ENCODE results near the gene SOX6. TPM values are rescaled to one million over a fixed set of nuclear protein-coding genes. Genes with fewer than 3 reads are reported as not detected.

Gene SOX6
- total RNA-seq, 4 donors from 2014 or later: 1.7 to 3.6 (median 3.2) TPM

DNA sequence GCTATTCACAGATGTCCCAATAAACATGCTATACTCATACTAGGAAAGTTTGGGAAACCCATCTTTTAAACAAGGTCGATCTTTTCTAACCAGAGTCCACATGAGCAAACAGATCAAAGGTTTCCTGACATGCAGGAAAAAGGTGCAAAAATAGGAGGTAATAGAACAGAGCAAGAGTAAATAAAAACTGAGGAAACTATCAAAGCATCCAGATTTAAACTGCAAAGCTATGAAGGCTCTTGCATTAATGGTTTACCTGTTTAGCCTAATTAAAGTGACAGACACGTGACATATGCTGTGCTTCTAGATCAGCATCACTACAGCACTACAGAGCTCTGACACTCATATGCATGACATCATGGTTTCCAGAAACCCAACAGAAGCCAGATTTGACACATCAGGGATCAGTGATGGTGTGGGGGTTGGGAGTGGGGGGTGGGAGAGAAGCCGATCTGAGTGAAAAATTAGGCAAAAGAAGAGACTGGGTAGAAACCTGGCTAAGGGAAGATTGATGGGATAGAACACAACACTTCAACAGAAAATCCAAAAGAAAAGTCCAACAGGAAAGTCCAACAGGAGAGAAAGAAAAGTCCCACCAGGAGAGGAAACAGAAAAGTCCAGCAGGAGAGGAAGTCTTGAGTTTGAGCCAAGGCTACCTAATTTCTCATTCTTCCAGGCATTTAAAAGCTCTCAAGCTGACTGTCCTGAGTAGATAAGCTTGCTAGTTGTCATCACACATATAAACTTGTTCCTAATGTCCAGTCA lies 262.3 kb downstream of the SOX6 start:
- Histone ChIP-seq H3K4me3 (no peak overlapping the region), H3K9me3 (no peaks in the 10 kb centered on the region), H3K27me3 (no peaks in the 10 kb centered on the region), H3K27ac (replicated peaks in 1 of 4) (no peak overlapping the region), H3K36me3 (no peaks in the 10 kb centered on the region), H3K4me1 (no peaks in the 10 kb centered on the region)
- intact Hi-C loops (cut with DNase I): no loop called here
- no peak for TF ChIP-seq POLR2A (IDR thresholded peaks at IDR 0.05; ENCODE audit: low read depth)
- TF ChIP-seq, protein P1, sequence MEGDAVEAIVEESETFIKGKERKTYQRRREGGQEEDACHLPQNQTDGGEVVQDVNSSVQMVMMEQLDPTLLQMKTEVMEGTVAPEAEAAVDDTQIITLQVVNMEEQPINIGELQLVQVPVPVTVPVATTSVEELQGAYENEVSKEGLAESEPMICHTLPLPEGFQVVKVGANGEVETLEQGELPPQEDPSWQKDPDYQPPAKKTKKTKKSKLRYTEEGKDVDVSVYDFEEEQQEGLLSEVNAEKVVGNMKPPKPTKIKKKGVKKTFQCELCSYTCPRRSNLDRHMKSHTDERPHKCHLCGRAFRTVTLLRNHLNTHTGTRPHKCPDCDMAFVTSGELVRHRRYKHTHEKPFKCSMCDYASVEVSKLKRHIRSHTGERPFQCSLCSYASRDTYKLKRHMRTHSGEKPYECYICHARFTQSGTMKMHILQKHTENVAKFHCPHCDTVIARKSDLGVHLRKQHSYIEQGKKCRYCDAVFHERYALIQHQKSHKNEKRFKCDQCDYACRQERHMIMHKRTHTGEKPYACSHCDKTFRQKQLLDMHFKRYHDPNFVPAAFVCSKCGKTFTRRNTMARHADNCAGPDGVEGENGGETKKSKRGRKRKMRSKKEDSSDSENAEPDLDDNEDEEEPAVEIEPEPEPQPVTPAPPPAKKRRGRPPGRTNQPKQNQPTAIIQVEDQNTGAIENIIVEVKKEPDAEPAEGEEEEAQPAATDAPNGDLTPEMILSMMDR (IDR thresholded peaks at IDR 0.05): no peak
- no peak for TF ChIP-seq POLR2AphosphoS5 (IDR thresholded peaks at IDR 0.05)
- TF ChIP-seq EP300 (IDR thresholded peaks at IDR 0.05): no peak
- 77% methylated on average over 3 of the region's 3 CpGs for WGBS
- DNase-seq (ENCODE audit: extremely low spot score): no peak

DNA sequence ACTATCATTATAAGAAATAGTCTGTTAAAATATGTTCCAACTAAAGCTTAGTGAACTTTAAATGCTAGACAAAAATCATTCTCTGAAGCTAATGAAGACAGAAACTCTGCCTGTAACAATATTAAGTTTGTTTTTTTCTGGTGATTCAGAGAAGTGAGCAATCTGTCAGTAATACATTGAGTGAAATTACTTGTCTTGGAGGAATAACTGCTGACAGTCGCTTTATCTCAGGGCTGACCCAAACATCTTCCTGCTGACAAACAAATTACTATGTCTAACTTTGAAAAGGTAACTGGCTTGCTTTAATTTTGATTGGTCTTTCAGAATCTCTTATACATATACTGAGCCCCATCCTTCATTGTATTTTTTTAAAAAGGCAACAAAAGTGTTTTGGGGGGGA lies 264.5 kb downstream of the SOX6 start:
- Histone ChIP-seq H3K4me3 (no peak overlapping the region), H3K36me3 (no peaks in the 10 kb centered on the region), H3K4me1 (no peaks in the 10 kb centered on the region), H3K27ac (replicated peaks in 1 of 4) (no peak overlapping the region), H3K9me3 (no peaks in the 10 kb centered on the region), H3K27me3 (no peaks in the 10 kb centered on the region)
- DNase-seq (ENCODE audit: extremely low spot score): no peak
- intact Hi-C loops (cut with DNase I): no loop called here
- TF ChIP-seq, protein P1 (IDR thresholded peaks at IDR 0.05): no peak
- no peak for TF ChIP-seq EP300 (IDR thresholded peaks at IDR 0.05)
- no peak for TF ChIP-seq POLR2A (IDR thresholded peaks at IDR 0.05; ENCODE audit: low read depth)
- no peak for TF ChIP-seq POLR2AphosphoS5 (IDR thresholded peaks at IDR 0.05)
- 80% methylated on average over 1 of the region's 1 CpG for WGBS

DNA sequence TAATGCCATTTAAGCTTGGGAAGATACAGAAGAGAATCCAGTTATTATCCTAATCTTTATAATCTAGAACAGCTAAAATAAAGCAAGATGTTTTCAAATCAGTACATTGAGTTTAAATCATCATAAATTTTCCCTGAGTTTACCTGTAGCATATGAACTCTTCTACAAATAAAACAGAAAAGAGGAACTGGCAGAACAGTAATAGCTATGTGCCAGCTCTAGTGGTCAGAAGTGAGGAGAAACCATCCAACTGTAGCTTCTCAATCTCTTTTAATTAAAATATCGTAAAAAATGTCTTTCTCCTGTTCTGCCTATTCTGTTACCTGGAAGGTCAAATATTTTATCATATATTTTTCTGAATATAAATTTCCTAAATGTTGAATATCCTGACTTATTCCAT lies 266.9 kb downstream of the SOX6 start:
- Histone ChIP-seq H3K9me3 (no peaks in the 10 kb centered on the region), H3K36me3 (no peaks in the 10 kb centered on the region), H3K27ac (replicated peaks in 1 of 4) (no peak overlapping the region), H3K4me3 (no peak overlapping the region), H3K27me3 (no peaks in the 10 kb centered on the region), H3K4me1 (no peaks in the 10 kb centered on the region)
- TF ChIP-seq, protein P1 (IDR thresholded peaks at IDR 0.05): no peak
- TF ChIP-seq POLR2A (IDR thresholded peaks at IDR 0.05; ENCODE audit: low read depth): no peak
- DNase-seq (ENCODE audit: extremely low spot score): no peak
- intact Hi-C loops (cut with DNase I): no loop called here
- WGBS: 92% methylated on average over 1 of the region's 1 CpG

DNA sequence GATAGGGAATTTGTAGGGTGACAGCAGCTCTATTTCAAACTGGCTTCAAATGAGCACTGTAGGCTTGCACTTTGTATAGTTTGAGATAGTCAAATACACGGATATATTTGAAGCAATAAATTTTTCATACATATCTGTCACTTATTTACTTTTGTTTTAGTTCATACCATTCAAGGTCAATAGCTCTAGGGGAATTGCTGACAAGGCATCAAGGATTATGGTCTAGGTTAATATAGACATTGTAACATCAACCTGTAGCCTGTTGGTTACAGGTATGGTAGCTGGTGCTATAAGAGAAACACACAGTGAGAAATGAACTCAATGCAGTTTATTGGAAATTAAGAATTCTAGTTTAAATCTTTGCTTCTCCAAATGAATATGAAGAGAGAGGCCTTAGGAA lies 267.6 kb downstream of the SOX6 start:
- Histone ChIP-seq H3K4me3 (no peak overlapping the region), H3K27me3 (no peaks in the 10 kb centered on the region), H3K27ac (replicated peaks in 1 of 4) (no peak overlapping the region), H3K9me3 (no peaks in the 10 kb centered on the region), H3K36me3 (no peaks in the 10 kb centered on the region), H3K4me1 (no peaks in the 10 kb centered on the region)
- WGBS: 62% methylated on average over 1 of the region's 1 CpG
- no peak for TF ChIP-seq POLR2A (IDR thresholded peaks at IDR 0.05; ENCODE audit: low read depth)
- no peak for TF ChIP-seq EP300 (IDR thresholded peaks at IDR 0.05)
- TF ChIP-seq, protein P1 (IDR thresholded peaks at IDR 0.05): no peak
- intact Hi-C loops (cut with DNase I): no loop called here
- no peak for DNase-seq (ENCODE audit: extremely low spot score)

DNA sequence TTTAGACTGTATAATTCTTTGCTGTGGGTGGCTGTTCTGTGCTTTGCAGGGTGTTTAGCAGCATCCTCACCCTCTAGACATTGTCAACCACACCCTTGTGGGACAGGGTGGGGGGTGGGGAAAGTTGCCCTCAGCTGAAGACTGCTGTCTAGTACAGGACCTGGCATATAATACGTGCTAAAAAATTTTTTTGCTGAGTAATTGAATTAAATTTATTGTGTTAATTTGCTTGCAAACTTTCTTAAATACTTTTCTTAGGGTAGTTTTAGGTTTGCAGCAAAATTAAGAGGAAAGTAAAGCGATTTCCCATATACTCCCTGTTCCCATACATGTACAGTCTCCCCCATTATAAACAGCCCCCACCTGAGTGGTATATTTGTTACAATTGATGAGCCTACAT lies 268.5 kb downstream of the SOX6 start:
- 90% methylated on average over 2 of the region's 2 CpGs for WGBS

More for the DNA sequence above, 268.5 kb downstream of the SOX6 start:
- intact Hi-C loops (cut with DNase I): no loop called here
- no peak for DNase-seq (ENCODE audit: extremely low spot score)
- H3K4me3 ChIP-seq: no peak overlapping the region
- no peak overlapping the region for H3K27ac ChIP-seq (replicated peaks in 1 of 4)
- no peaks in the 10 kb centered on the region for H3K27me3 ChIP-seq
- H3K36me3 ChIP-seq: no peaks in the 10 kb centered on the region
- H3K9me3 ChIP-seq: no peaks in the 10 kb centered on the region
- H3K4me1 ChIP-seq: peaks cover 0 to 1% (median 0%) of the 10 kb centered on the region in 4 donors
- no peak for TF ChIP-seq POLR2AphosphoS5 (IDR thresholded peaks at IDR 0.05)
- TF ChIP-seq, protein P1 (IDR thresholded peaks at IDR 0.05): no peak
- no peak for TF ChIP-seq EP300 (IDR thresholded peaks at IDR 0.05)
- no peak for TF ChIP-seq POLR2A (IDR thresholded peaks at IDR 0.05; ENCODE audit: low read depth)

All from esophagus muscularis mucosa (tissue), 4 donors.